Stimulated activated naive CD4-positive, alpha-beta T cell (primary cell): ENCODE measurements around the gene FADS6.
A peak's percentile ranks its signal among the peaks of the same experiment; 100 is the strongest.

ENCODE experiments used
- DNase-seq, 6 experiments: peaks; one replicate each; lab custom pipeline; 2025; lab: John Stamatoyannopoulos, UW

FADS6 gene

GRCh38 chr17:74892013-74892841 is 1.2 kb downstream of the FADS6 start:
- no peak for DNase-seq

GRCh38 chr17:74890554-74890953 is 2.9 kb downstream of the FADS6 start:
- DNase-seq: no peak

GRCh38 chr17:74888469-74888868 is 5.0 kb downstream of the FADS6 start:
- DNase-seq: no peak

GRCh38 chr17:74883241-74883745 is 10.1 kb downstream of the FADS6 start:
- no peak for DNase-seq

GRCh38 chr17:74882517-74883240 is 10.8 kb downstream of the FADS6 start:
- DNase-seq: no peak

- DNase-seq: no peak
Measured at GRCh38 chr17:74881073-74881472, 12.4 kb downstream of the FADS6 start.

- DNase-seq: no peak
Measured at GRCh38 chr17:74879308-74879707, 14.1 kb downstream of the FADS6 start.

GRCh38 chr17:74878658-74879057 is 14.8 kb downstream of the FADS6 start:
- DNase-seq: no peak

GRCh38 chr17:74877592-74878548 is 15.6 kb downstream of the FADS6 start:
- DNase-seq: no peak

GRCh38 chr17:74875977-74876593 is 17.3 kb downstream of the FADS6 start:
- DNase-seq: no peak

- DNase-seq: no peak
Measured at GRCh38 chr17:74875155-74875976, 18.1 kb downstream of the FADS6 start.

- DNase-seq: no peak
Measured at GRCh38 chr17:74874615-74875037, 18.8 kb downstream of the FADS6 start.

GRCh38 chr17:74873874-74874614 is 19.4 kb downstream of the FADS6 start:
- DNase-seq: no peak

GRCh38 chr17:74873037-74873873 is 20.2 kb downstream of the FADS6 start:
- DNase-seq: peak; percentile 98 to 100 (median 100)

GRCh38 chr17:74872313-74873036 is 21.0 kb downstream of the FADS6 start, which contains the start of gene FDXR:
Gene FDXR, minus strand, starts transcription at chr17:74872994. Its CDS starts 50 bp downstream, at chr17:74872944.
- DNase-seq: no peak

- DNase-seq: no peak
Measured at GRCh38 chr17:74871356-74872076, 21.9 kb downstream of the FADS6 start.

GRCh38 chr17:74870512-74870911 is 22.9 kb downstream of the FADS6 start:
- no peak for DNase-seq
